ENCODE results near the gene PTPRA. TPM values are rescaled to one million over a fixed set of nuclear protein-coding genes. Genes with fewer than 3 reads are reported as not detected.

PTPRA gene
- total and polyA plus RNA-seq, 2 of the 8 experiments (the other 6 are each of a cell fraction or from before 2014, with no cell fraction given): 47.7 to 51.3 TPM

DNA sequence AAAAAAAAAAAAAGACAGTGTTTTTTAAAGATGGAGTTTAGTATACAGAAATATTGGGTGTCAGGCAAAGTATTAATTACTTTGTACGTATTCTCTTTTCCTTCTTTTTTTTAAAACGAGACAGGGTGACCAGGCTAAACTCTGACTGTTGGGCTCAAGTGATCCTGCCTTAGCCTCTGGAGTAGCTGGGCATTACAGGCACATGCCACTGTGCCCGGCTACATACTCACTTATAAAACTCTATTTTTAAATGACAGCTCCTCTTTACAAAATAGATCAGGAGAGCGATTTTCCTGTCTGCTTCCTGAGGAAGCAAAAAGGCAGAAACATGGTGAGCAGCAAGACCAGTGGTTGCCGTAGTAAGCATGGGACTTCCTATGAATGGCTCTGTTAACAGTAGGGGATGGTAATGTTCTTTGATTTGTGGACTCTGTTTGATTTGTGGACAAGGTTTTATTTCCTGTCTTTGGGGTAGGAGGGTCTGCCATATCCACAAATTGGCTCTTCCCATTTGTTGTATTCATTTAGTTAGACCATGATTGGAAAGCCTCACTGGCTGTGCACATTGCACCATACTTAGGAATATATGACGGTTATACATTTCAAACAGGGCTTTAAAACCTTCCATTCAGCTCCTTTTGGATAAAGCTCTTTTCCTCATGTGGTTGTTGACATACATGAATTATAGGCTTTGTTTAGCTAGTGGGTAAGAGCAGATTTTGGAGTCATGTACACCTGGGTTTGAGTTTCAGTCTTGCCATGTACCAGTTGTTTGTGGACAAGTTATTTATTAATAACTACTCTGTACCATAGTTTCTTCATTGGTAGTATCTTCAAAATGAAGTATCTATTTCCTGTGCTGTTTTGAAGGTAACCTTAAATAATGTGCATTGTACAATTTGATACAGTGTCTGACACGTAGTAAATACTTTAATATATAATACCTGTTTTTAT is 45.1 kb downstream of the PTPRA start:
- POLR2A ChIA-PET (ENCODE audit: partially characterized antibody): interaction anchor here (0.7 to 1.2 kb wide), 3 partner anchors 13 to 1127 kb away, joined by 3 to 4 read pairs (median 4); no protein-coding TSS in a partner anchor
- no peaks in the 10 kb centered on the region; a peak in 1 of 8 replicates for H3K36me3 ChIP-seq (ENCODE audit: control insufficient read depth in 2 of 4, insufficient read depth in 4 of 4, low read length in 3 of 4)
- H3K9me3 ChIP-seq (ENCODE audit: insufficient read depth in 2 of 2, low read depth in 1 of 2, low read length in 1 of 2): no peaks in the 10 kb centered on the region
- H2BK12ac ChIP-seq (ENCODE audit: low read depth, low read length): no peak overlapping the region; the same call in 1 of the 2 replicates
- no peak overlapping the region for H4K91ac ChIP-seq (replicated peaks; ENCODE audit: insufficient read length, low read length)
- CTCF ChIA-PET (ENCODE audit: partially characterized antibody): interaction anchor here (0.6 to 2.1 kb wide), 4 partner anchors 10 to 76 kb away, joined by 3 to 6 read pairs (median 4); no protein-coding TSS in a partner anchor
- no peak overlapping the region for H3K23ac ChIP-seq (ENCODE audit: insufficient read length)
- no peak overlapping the region for H4K8ac ChIP-seq (ENCODE audit: extremely low read depth, insufficient read depth, low read length)
- H3K4me1 ChIP-seq (replicated peaks in 1 of 4; ENCODE audit: control insufficient read depth in 3 of 4, insufficient read depth in 4 of 4, low read length in 3 of 4): peaks cover 2 to 14% (median 8%) of the 10 kb centered on the region in 4 experiments
- DNase-seq (ENCODE audit: low read depth in 1 of 2, low spot score in 2 of 2): no peak
- H3K79me1 ChIP-seq (ENCODE audit: low read depth, low read length): peaks cover 4% of the 10 kb centered on the region
- no peak overlapping the region for H2BK120ac ChIP-seq (replicated peaks; ENCODE audit: low read depth, low read length)
- H3K23me2 ChIP-seq (ENCODE audit: low read depth, low read length): no peaks in the 10 kb centered on the region
- no peak overlapping the region for H3K9ac ChIP-seq (replicated peaks in 1 of 4; ENCODE audit: extremely low read depth in 1 of 4, low read depth in 3 of 4, low read length in 3 of 4)
- no peak for FAIRE-seq
- H4K5ac ChIP-seq (ENCODE audit: insufficient read length, low read depth, low read length): no peak overlapping the region
- no peak overlapping the region for H3K56ac ChIP-seq (replicated peaks; ENCODE audit: insufficient read length, low read depth, low read length)
- peaks cover 0 to 2% of the 10 kb centered on the region in 2 experiments for H4K20me1 ChIP-seq (replicated peaks in 1 of 2; ENCODE audit: control insufficient read depth in 1 of 2, insufficient read depth in 2 of 2, low read length in 2 of 2)
- no peak overlapping the region for H3K14ac ChIP-seq (ENCODE audit: insufficient read length)
- peaks cover 0 to 47% of the 10 kb centered on the region in 2 experiments; a peak in 2 of 4 replicates for H3K79me2 ChIP-seq (ENCODE audit: control insufficient read depth in 1 of 2, insufficient read depth in 2 of 2, low read length in 2 of 2)
- no peak overlapping the region for H3K27ac ChIP-seq (ENCODE audit: low read depth, low read length)
- no peak overlapping the region for H2BK15ac ChIP-seq (ENCODE audit: low read length)
- 85% methylated on average over 7 of the region's 7 CpGs; no CpG with 5 or more reads in 1 of the 2 experiments for WGBS, 2 experiments (ENCODE audit: extremely low coverage in 1 of 2, insufficient coverage in 1 of 2, insufficient read length in 1 of 2, insufficient replicate concordance in 2 of 2, low coverage in 1 of 2, low lambda C conversion rate in 2 of 2, missing lambda C conversion rate in 1 of 2)
- H3K4me3 ChIP-seq (ENCODE audit: extremely low read depth in 1 of 4, insufficient read depth in 2 of 4, low read depth in 3 of 4, low read length in 4 of 4): no peak overlapping the region
- H2BK20ac ChIP-seq (ENCODE audit: low read length): no peak overlapping the region
- no peak overlapping the region for H2AFZ ChIP-seq (ENCODE audit: low read length)
- no peak overlapping the region for H2AK5ac ChIP-seq (ENCODE audit: low read depth, low read length)
- H3K4me2 ChIP-seq (ENCODE audit: insufficient read depth in 1 of 2, low read depth in 2 of 2, low read length in 2 of 2): no peak overlapping the region
- H3K27me3 ChIP-seq (replicated peaks in 1 of 4; ENCODE audit: control insufficient read depth in 3 of 4, extremely low read depth in 1 of 4, insufficient read depth in 3 of 4, low read length in 3 of 4): no peaks in the 10 kb centered on the region
- no peak overlapping the region for H2BK5ac ChIP-seq (ENCODE audit: low read depth, low read length)
- H3K18ac ChIP-seq (ENCODE audit: extremely low read depth, low read length): no peak overlapping the region
- H3K4ac ChIP-seq (replicated peaks; ENCODE audit: insufficient read length, low read depth, low read length): no peak overlapping the region
- TF ChIP-seq SIX5 (IDR thresholded peaks at IDR 0.05; ENCODE audit: low read depth, low read length) (no peak), RXRA (IDR thresholded peaks at IDR 0.05; ENCODE audit: insufficient read depth, low read depth, low read length) (no peak), FOSL1 (IDR thresholded peaks at IDR 0.05; ENCODE audit: insufficient read depth, low read depth, low read length) (no peak), CHD2 (IDR thresholded peaks at IDR 0.05; ENCODE audit: low read length) (no peak), YY1 (IDR thresholded peaks at IDR 0.05; ENCODE audit: low read depth, low read length) (no peak), KDM1A (IDR thresholded peaks at IDR 0.05; ENCODE audit: borderline replicate concordance, low read length) (no peak)
- TF ChIP-seq, protein P1, sequence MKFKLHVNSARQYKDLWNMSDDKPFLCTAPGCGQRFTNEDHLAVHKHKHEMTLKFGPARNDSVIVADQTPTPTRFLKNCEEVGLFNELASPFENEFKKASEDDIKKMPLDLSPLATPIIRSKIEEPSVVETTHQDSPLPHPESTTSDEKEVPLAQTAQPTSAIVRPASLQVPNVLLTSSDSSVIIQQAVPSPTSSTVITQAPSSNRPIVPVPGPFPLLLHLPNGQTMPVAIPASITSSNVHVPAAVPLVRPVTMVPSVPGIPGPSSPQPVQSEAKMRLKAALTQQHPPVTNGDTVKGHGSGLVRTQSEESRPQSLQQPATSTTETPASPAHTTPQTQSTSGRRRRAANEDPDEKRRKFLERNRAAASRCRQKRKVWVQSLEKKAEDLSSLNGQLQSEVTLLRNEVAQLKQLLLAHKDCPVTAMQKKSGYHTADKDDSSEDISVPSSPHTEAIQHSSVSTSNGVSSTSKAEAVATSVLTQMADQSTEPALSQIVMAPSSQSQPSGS (IDR thresholded peaks at IDR 0.05; ENCODE audit: low read length): no peak
- TF ChIP-seq, protein P2, sequence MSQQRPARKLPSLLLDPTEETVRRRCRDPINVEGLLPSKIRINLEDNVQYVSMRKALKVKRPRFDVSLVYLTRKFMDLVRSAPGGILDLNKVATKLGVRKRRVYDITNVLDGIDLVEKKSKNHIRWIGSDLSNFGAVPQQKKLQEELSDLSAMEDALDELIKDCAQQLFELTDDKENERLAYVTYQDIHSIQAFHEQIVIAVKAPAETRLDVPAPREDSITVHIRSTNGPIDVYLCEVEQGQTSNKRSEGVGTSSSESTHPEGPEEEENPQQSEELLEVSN (IDR thresholded peaks at IDR 0.05): no peak
